HepG2 (cell line): Measurements from ENCODE around the gene ZSWIM5. TPM values are rescaled to one million over a fixed set of nuclear protein-coding genes. Genes with fewer than 3 reads are reported as not detected.
A peak's percentile ranks its signal among the peaks of the same experiment; 100 is the strongest.

Experiments used
- CEBPG ChIP-seq: IDR thresholded peaks from 2 replicates; pipeline ENCODE4 v1.6.1; 2016
- ELF3 ChIP-seq: IDR thresholded peaks from 2 replicates; pipeline ENCODE4 v1.6.1; 2016; ENCODE audit warnings: missing genetic modification reagents, missing compliant biosample characterization
- IRX3 ChIP-seq: sonication (generic); formaldehyde crosslinking; IDR thresholded peaks from 2 replicates; pipeline ENCODE4 v1.8.1; 2023; ENCODE audit warnings: mild to moderate bottlenecking, low read depth, missing genetic modification reagents, borderline replicate concordance
- MIER3 ChIP-seq: IDR thresholded peaks from 2 replicates; pipeline ENCODE4 v1.6.1; 2016; ENCODE audit warnings: missing compliant biosample characterization, borderline replicate concordance
- SAP130 ChIP-seq: IDR thresholded peaks from 2 replicates; pipeline ENCODE4 v1.6.1; 2016; ENCODE audit warnings: low read depth
- ZKSCAN1 ChIP-seq: fragments of 150-350 bp; IDR thresholded peaks from 2 replicates; pipeline ENCODE4 v1.6.1; 2014; ENCODE audit warnings: low read length
- ZMYM3 ChIP-seq: sonication (generic); formaldehyde crosslinking; IDR thresholded peaks from 2 replicates; pipeline ENCODE4 v1.5.1; 2020; ENCODE audit warnings: mild to moderate bottlenecking, missing genetic modification reagents
- ZNF501 ChIP-seq: sonication (generic); formaldehyde crosslinking; IDR thresholded peaks from 2 replicates; pipeline ENCODE4 v1.5.1; 2020; ENCODE audit warnings: mild to moderate bottlenecking, moderate library complexity, missing genetic modification reagents
- ZSCAN9 ChIP-seq: IDR thresholded peaks from 2 replicates; pipeline ENCODE4 v1.6.1; 2016; ENCODE audit warnings: borderline replicate concordance
- polyA plus RNA-seq, 8 experiments: library from polyadenylated mRNA; depleted of rRNA in 3 of 8; stranded (reverse) in 7 of 8; unstranded in 1 of 8; fragments of >200 nt; fragmentation: Illumina TruSeq in 4 of 8; extraction: Trizol in 4 of 8; gene quantifications; 2 replicates each; pipeline versions ENCODE4 v1.2.1 to v1.2.3, GENCODE V29; 2011 to 2016; ENCODE audit warnings: low read depth in 4 of 8, missing spikeins in 1 of 8, mixed read lengths in 1 of 8; ENCODE audit not compliant: insufficient read depth in 1 of 8
- total RNA-seq, 5 experiments: library from RNA; depleted of rRNA; stranded (reverse); fragments of >200 nt; fragmentation: Illumina TruSeq; extraction: Trizol; gene quantifications; 2 replicates each; pipeline ENCODE4 v1.2.3, GENCODE V29; 2016; ENCODE audit warnings: low read depth in 1 of 5
- TF ChIP-seq, protein P1 (sequence below): sonication (generic); formaldehyde crosslinking; IDR thresholded peaks from 2 replicates; pipeline ENCODE4 v1.4.0; 2020; ENCODE audit warnings: missing genetic modification reagents

Gene ZSWIM5
- total and polyA plus RNA-seq, 2 of the 13 experiments (the other 11 are each of a cell fraction or from before 2014, with no cell fraction given), result 11.0 to 20.6 TPM

DNA sequence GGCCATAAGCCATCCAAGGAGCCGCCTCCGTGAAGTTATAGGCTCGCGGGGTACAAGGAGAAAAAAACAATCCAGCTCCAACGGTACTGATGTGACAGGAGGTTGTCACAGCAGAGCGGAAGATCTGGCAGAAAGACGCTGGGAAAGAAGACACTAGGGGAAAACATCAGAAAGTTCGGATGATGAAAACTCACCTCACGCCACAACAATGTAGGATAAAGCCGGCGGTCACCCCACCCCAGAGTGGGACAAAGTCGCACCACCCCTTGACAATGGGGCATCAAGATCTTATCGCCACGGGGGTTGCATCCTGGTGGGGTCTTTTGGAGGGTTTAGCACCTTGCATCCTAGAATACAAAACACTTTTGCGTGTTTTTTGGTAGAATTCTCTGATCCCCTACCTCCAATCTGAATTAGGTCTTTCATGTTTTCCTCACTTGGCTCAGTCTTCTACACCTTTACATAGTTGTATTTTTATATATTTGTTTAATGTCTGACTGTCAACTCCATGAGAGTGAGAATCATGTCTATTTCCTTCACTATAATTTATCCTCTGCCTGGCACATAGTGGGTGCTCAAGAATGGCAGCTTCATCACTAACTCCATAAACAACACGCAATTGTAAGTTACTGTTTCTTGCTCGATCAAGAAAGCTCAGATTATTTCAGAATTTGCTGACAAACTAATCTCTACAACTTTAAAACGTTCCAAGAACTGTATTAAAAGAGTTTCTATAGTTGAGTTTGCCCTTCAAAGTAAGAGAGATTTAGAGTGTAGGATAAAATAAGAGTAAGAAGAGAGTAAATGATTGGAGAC, 611 bp upstream of the ZSWIM5 start (continued):
- TF ChIP-seq CEBPG (CRISPR knock-in tag) (0 out of 2 replicates have a peak, but pooled peaks have one; percentile 2), SAP130 (CRISPR knock-in tag) (peak; percentile 23), ELF3 (CRISPR knock-in tag) (0 out of 2 replicates have a peak, but pooled peaks have one; percentile 21), ZMYM3 (0 out of 2 replicates have a peak, but pooled peaks have one; percentile 23), ZKSCAN1 (peak; percentile 63; the same call in 1 of the 2 replicates), ZSCAN9 (no peak), IRX3 (CRISPR knock-in tag) (no peak), ZNF501 (CRISPR knock-in tag) (no peak), MIER3 (CRISPR knock-in tag) (0 out of 2 replicates have a peak, but pooled peaks have one; percentile 23)
- TF ChIP-seq, protein P1, sequence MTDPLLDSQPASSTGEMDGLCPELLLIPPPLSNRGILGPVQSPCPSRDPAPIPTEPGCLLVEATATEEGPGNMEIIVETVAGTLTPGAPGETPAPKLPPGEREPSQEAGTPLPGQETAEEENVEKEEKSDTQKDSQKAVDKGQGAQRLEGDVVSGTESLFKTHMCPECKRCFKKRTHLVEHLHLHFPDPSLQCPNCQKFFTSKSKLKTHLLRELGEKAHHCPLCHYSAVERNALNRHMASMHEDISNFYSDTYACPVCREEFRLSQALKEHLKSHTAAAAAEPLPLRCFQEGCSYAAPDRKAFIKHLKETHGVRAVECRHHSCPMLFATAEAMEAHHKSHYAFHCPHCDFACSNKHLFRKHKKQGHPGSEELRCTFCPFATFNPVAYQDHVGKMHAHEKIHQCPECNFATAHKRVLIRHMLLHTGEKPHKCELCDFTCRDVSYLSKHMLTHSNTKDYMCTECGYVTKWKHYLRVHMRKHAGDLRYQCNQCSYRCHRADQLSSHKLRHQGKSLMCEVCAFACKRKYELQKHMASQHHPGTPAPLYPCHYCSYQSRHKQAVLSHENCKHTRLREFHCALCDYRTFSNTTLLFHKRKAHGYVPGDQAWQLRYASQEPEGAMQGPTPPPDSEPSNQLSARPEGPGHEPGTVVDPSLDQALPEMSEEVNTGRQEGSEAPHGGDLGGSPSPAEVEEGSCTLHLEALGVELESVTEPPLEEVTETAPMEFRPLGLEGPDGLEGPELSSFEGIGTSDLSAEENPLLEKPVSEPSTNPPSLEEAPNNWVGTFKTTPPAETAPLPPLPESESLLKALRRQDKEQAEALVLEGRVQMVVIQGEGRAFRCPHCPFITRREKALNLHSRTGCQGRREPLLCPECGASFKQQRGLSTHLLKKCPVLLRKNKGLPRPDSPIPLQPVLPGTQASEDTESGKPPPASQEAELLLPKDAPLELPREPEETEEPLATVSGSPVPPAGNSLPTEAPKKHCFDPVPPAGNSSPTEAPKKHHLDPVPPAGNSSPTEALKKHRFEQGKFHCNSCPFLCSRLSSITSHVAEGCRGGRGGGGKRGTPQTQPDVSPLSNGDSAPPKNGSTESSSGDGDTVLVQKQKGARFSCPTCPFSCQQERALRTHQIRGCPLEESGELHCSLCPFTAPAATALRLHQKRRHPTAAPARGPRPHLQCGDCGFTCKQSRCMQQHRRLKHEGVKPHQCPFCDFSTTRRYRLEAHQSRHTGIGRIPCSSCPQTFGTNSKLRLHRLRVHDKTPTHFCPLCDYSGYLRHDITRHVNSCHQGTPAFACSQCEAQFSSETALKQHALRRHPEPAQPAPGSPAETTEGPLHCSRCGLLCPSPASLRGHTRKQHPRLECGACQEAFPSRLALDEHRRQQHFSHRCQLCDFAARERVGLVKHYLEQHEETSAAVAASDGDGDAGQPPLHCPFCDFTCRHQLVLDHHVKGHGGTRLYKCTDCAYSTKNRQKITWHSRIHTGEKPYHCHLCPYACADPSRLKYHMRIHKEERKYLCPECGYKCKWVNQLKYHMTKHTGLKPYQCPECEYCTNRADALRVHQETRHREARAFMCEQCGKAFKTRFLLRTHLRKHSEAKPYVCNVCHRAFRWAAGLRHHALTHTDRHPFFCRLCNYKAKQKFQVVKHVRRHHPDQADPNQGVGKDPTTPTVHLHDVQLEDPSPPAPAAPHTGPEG (CRISPR knock-in tag), result peak; percentile 68
- TF ChIP-seq, all 625 proteins: peak for 13
